Gastrocnemius medialis (tissue), 4 donors: Measurements from ENCODE around the gene SRPK3. TPM values are rescaled to one million over a fixed set of nuclear protein-coding genes. Genes with fewer than 3 reads are reported as not detected.

Experiments
- ATAC-seq, 2 donors: fragments of 150-250 bp; one replicate each; pipeline ENCODE4 v1.9.1; 2016
- DNase-seq, 2 donors: peaks; one replicate each; pipeline ENCODE4 v3.0.0-alpha.2; 2019
- H3K27ac ChIP-seq, 4 donors: fragments of 200-600 bp; sonication (generic); 1 replicate in 1 of 4; 2 replicates in 3 of 4; pipeline ENCODE4 v1.5.1; 2016 to 2018; ENCODE audit warnings: mild to moderate bottlenecking in 2 of 4, moderate library complexity in 1 of 4
- H3K27me3 ChIP-seq, 3 donors: fragments of 200-600 bp; sonication (generic) in 2 of 3; 1 replicate in 1 of 3; 2 replicates in 2 of 3; pipeline versions ENCODE4 v1.5.1 to v1.6.0; 2016 to 2019; ENCODE audit warnings: mild to moderate bottlenecking in 1 of 3, moderate library complexity in 1 of 3
- H3K36me3 ChIP-seq, 2 donors: fragments of 200-600 bp; sonication (generic) in 1 of 2; one replicate each; pipeline ENCODE4 v1.5.1; 2017 to 2018
- H3K4me1 ChIP-seq, 2 donors: fragments of 200-600 bp; sonication (generic) in 1 of 2; one replicate each; pipeline ENCODE4 v1.5.1; 2016 to 2017; ENCODE audit warnings: mild to moderate bottlenecking in 2 of 2
- H3K4me3 ChIP-seq, 4 donors: fragments of 200-600 bp; sonication (generic) in 3 of 4; 1 replicate in 1 of 4; 2 replicates in 3 of 4; pipeline ENCODE4 v1.5.1; 2016 to 2019; ENCODE audit warnings: mild to moderate bottlenecking in 2 of 4
- H3K9me3 ChIP-seq, 3 donors: fragments of 200-600 bp; sonication (generic) in 2 of 3; 1 replicate in 1 of 3; 2 replicates in 2 of 3; pipeline ENCODE4 v1.5.1; 2016 to 2019
- POLR2A ChIP-seq, 2 donors: fragments of 450-650 bp; IDR thresholded peaks; one replicate each; pipeline ENCODE4 v1.6.1; 2017; ENCODE audit warnings: antibody characterized with exemption in 2 of 2, mild to moderate bottlenecking in 2 of 2, moderate library complexity in 2 of 2
- in situ Hi-C, 4 donors: fragments of 200-750 bp; cut with MboI; loops; one replicate each; pipeline versions ENCODE4 v1.15.0 to v1.8.0; 2017; ENCODE audit warnings: low sequenced_read_pairs in 4 of 4
- intact Hi-C: fragments of 100-400 bp; cut with DNase I; formaldehyde crosslinking; loops from one replicate; pipeline ENCODE4 v1.15.1; 2023; ENCODE audit warnings: low total_unique reads
- total RNA-seq, 4 donors: library from RNA; depleted of rRNA; stranded (reverse); fragments of >200 nt; gene quantifications; one replicate each; pipeline versions ENCODE4 v1.1.0 to v1.2.3, GENCODE V29; 2016
- TF ChIP-seq, protein P1 (sequence below), 5 experiments: fragments of 450-650 bp in 3 of 5; fragments of 200-600 bp in 2 of 5; sonication (generic) in 2 of 5; IDR thresholded peaks in 4 of 5; conservative IDR thresholded peaks in 1 of 5; 1 replicate in 4 of 5; 2 replicates in 1 of 5; pipeline ENCODE4 v1.5.1; 2016 to 2019; ENCODE audit warnings: antibody characterized with exemption in 5 of 5, mild to moderate bottlenecking in 3 of 5, moderate library complexity in 3 of 5

SRPK3 gene
- total RNA-seq, 4 donors from 2014 or later: 30.3 to 39.9 (median 33.8) TPM

DNA sequence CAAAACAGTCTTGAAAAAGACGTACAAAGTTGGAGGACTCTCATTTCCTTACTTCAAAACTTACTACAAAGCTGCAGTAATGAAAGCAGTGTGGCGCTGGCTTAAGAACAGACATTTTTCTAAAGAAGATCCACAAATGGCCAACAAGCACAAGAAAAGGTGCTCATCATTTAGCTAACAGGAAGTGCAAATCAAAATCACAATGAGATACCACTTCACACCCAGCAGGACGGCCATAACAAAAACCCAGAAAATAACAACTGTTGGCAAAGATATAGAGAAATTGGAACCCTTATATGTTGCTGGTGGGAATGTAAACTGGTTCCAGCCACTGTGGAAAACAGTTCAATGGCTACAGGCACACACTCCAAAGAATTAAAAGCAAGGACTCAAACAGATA is 46.2 kb downstream of the SRPK3 start:
- ATAC-seq (no peak), DNase-seq (no peak)
- TF ChIP-seq, protein P1, sequence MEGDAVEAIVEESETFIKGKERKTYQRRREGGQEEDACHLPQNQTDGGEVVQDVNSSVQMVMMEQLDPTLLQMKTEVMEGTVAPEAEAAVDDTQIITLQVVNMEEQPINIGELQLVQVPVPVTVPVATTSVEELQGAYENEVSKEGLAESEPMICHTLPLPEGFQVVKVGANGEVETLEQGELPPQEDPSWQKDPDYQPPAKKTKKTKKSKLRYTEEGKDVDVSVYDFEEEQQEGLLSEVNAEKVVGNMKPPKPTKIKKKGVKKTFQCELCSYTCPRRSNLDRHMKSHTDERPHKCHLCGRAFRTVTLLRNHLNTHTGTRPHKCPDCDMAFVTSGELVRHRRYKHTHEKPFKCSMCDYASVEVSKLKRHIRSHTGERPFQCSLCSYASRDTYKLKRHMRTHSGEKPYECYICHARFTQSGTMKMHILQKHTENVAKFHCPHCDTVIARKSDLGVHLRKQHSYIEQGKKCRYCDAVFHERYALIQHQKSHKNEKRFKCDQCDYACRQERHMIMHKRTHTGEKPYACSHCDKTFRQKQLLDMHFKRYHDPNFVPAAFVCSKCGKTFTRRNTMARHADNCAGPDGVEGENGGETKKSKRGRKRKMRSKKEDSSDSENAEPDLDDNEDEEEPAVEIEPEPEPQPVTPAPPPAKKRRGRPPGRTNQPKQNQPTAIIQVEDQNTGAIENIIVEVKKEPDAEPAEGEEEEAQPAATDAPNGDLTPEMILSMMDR (IDR thresholded peaks at IDR 0.05 in 4 of 5, conservative IDR thresholded peaks at IDR 0.05 in 1 of 5): no peak
- TF ChIP-seq POLR2A (IDR thresholded peaks at IDR 0.05): no peak
- in situ Hi-C loops (no loop called here), intact Hi-C loops (no loop called here)
- Histone ChIP-seq H3K4me3 (no peak overlapping the region), H3K4me1 (no peaks in the 10 kb centered on the region), H3K27ac (no peak overlapping the region), H3K36me3 (no peaks in the 10 kb centered on the region), H3K9me3 (no peaks in the 10 kb centered on the region), H3K27me3 (peaks cover 0 to 23% (median 19%) of the 10 kb centered on the region in 3 donors)

DNA sequence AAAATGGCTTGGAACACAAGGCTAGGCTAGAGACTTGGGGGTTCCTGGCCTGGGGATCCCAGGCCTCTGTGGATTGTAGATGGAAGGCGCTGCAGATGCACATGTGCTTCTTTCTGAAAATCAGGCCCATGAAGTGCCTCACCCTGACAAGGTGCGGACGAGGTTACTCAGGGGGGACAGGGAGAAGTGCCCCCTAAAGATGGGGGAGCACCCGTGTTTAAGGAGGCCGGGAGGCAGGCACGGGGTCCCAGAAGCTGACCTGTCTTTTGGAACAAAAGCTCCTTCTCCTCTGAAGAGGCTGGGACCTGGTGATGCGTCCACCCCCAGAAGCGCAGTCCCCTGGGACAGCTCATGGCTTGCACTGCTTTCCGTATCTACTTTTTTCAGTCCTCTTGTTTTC is 47.1 kb downstream of the SRPK3 start:
- DNase-seq (no peak), ATAC-seq (no peak)
- Histone ChIP-seq H3K27ac (no peak overlapping the region), H3K36me3 (no peaks in the 10 kb centered on the region), H3K4me1 (no peaks in the 10 kb centered on the region), H3K27me3 (peaks cover 0 to 23% (median 21%) of the 10 kb centered on the region in 3 donors), H3K4me3 (no peak overlapping the region), H3K9me3 (no peaks in the 10 kb centered on the region)
- in situ Hi-C loops: no loop called here
- intact Hi-C loops: no loop called here
- no peak for TF ChIP-seq POLR2A (IDR thresholded peaks at IDR 0.05)
- TF ChIP-seq, protein P1 (IDR thresholded peaks at IDR 0.05 in 4 of 5, conservative IDR thresholded peaks at IDR 0.05 in 1 of 5): no peak

DNA sequence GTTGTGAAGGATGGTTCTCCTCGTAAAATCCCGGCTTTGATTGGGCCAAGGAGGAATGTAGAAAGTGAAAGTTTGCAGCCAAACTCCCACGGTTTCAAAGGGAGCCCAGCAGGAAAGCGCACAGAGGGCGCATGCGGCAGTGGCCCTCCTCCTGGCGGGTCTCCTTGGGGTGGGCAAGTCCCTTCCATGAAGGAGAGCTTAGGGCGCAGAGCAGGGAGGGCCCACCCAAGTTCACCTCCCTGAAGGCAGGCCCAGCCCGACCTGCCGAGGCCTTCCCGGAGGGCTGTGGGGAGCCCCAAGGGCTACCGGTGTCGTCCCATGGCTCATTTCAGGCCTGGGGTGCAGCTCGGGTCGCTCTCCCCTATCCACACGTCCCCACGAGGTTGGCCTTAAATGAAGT is 47.5 kb downstream of the SRPK3 start:
- Histone ChIP-seq H3K4me1 (no peaks in the 10 kb centered on the region), H3K27ac (no peak overlapping the region), H3K36me3 (no peaks in the 10 kb centered on the region), H3K27me3 (peaks cover 0 to 23% (median 21%) of the 10 kb centered on the region in 3 donors), H3K4me3 (peak overlapping the region in 1 of 4 donors; percentile 36), H3K9me3 (no peaks in the 10 kb centered on the region)
- no peak for ATAC-seq
- in situ Hi-C loops: no loop called here
- TF ChIP-seq, protein P1 (IDR thresholded peaks at IDR 0.05 in 4 of 5, conservative IDR thresholded peaks at IDR 0.05 in 1 of 5): no peak
- no peak for TF ChIP-seq POLR2A (IDR thresholded peaks at IDR 0.05)
- no peak for DNase-seq
- intact Hi-C loops: no loop called here

DNA sequence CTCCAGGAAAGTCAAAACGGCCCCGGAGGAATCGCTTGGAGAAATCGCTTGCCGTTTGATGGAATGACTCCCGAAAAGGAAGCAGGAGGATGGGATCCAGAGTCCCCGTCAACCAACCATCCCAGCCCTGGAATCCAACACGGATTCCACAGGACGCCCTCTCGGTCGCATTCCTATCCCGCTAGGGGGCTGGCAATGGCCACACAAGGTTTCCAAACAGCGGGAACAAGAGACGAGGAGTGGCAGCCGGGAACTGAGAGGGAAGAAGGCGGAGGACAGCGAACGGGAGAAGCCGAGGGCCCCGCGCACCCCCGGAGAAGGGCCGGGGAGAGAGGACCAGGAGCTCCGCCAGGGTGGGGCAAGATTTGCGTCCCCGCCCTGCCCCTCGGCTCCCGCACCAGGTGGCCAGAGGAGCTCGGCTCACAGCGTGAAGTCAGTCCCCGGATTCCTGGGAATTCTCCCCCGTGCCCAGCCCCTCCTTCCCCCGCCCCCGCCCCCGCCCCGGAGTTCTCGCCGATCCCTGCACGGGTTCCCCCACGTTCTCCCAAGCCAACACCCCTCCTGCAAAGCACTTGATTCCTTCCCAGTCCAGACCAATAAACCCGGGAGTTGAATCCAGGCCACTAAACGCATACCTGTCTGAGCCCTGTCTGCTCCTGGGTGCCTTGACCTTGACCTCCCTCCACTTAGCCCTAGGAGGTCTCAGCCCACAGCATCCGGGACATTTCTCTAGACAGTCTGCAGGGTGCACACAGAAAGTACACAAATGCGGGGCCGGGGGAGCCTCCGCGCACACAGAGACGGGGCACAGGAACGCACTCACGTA is 48.1 kb downstream of the SRPK3 start:
- peak overlapping the region; percentile 22 to 38 (median 34) for H3K4me3 ChIP-seq
- no peak overlapping the region for H3K27ac ChIP-seq
- DNase-seq (no peak), ATAC-seq (no peak)
- intact Hi-C loops: no loop called here
- TF ChIP-seq POLR2A (IDR thresholded peaks at IDR 0.05): no peak
- TF ChIP-seq, protein P1 (IDR thresholded peaks at IDR 0.05 in 4 of 5, conservative IDR thresholded peaks at IDR 0.05 in 1 of 5): no peak
- H3K9me3 ChIP-seq: no peaks in the 10 kb centered on the region
- peaks cover 0 to 23% (median 21%) of the 10 kb centered on the region in 3 donors for H3K27me3 ChIP-seq
- in situ Hi-C loops: no loop called here
- no peaks in the 10 kb centered on the region for H3K36me3 ChIP-seq
- H3K4me1 ChIP-seq: no peaks in the 10 kb centered on the region
